RWPE2 (cell line): ENCODE measurements around the gene EIF3A.

ENCODE experiments used
- ATAC-seq: fragments of 200-7000 bp; cut with Tn5 transposase; 3 replicates; pipeline ENCODE4 v1.9.1; 2021; ENCODE audit warnings: low read depth
- DNase-seq: peaks from one replicate; pipeline ENCODE4 v3.0.0-alpha.2; 2020; ENCODE audit warnings: low spot score
- H3K27ac ChIP-seq: fragments of 450-650 bp; 2 replicates; pipeline ENCODE4 v1.5.1; 2017; ENCODE audit warnings: mild to moderate bottlenecking; ENCODE audit not compliant: poor library complexity, severe bottlenecking
- H3K27me3 ChIP-seq: fragments of 250-450 bp; sonication (Bioruptor Pico); 2 replicates; pipeline ENCODE4 v1.5.1; 2021; ENCODE audit warnings: mild to moderate bottlenecking, moderate library complexity; ENCODE audit not compliant: insufficient read depth, poor library complexity, severe bottlenecking
- H3K36me3 ChIP-seq: fragments of 250-450 bp; sonication (Bioruptor Pico); 2 replicates; pipeline ENCODE4 v1.5.1; 2020; ENCODE audit warnings: low read depth, mild to moderate bottlenecking, moderate library complexity
- H3K4me1 ChIP-seq: fragments of 250-450 bp; sonication (Bioruptor Pico); 2 replicates; pipeline ENCODE4 v1.5.1; 2021; ENCODE audit warnings: mild to moderate bottlenecking, moderate library complexity; ENCODE audit not compliant: insufficient read depth, poor library complexity, severe bottlenecking
- H3K4me3 ChIP-seq: fragments of 250-450 bp; sonication (Bioruptor Pico); 2 replicates; pipeline ENCODE4 v1.5.1; 2021; ENCODE audit warnings: mild to moderate bottlenecking, moderate library complexity; ENCODE audit not compliant: severe bottlenecking
- H3K9me3 ChIP-seq: fragments of 250-450 bp; sonication (Bioruptor Pico); 2 replicates; pipeline ENCODE4 v1.5.1; 2021; ENCODE audit warnings: mild to moderate bottlenecking, moderate library complexity; ENCODE audit not compliant: severe bottlenecking
- CTCF ChIP-seq: fragments of 450-650 bp; IDR thresholded peaks from one replicate; pipeline ENCODE4 v1.5.1; 2017; ENCODE audit warnings: mild to moderate bottlenecking, moderate library complexity; ENCODE audit not compliant: poor library complexity, severe bottlenecking

EIF3A gene

GRCh38 chr10:118990326-118990725 lies 90.3 kb downstream of the EIF3A start:
- no peak for TF ChIP-seq CTCF
- DNase-seq (no peak), ATAC-seq (no peak)

DNA sequence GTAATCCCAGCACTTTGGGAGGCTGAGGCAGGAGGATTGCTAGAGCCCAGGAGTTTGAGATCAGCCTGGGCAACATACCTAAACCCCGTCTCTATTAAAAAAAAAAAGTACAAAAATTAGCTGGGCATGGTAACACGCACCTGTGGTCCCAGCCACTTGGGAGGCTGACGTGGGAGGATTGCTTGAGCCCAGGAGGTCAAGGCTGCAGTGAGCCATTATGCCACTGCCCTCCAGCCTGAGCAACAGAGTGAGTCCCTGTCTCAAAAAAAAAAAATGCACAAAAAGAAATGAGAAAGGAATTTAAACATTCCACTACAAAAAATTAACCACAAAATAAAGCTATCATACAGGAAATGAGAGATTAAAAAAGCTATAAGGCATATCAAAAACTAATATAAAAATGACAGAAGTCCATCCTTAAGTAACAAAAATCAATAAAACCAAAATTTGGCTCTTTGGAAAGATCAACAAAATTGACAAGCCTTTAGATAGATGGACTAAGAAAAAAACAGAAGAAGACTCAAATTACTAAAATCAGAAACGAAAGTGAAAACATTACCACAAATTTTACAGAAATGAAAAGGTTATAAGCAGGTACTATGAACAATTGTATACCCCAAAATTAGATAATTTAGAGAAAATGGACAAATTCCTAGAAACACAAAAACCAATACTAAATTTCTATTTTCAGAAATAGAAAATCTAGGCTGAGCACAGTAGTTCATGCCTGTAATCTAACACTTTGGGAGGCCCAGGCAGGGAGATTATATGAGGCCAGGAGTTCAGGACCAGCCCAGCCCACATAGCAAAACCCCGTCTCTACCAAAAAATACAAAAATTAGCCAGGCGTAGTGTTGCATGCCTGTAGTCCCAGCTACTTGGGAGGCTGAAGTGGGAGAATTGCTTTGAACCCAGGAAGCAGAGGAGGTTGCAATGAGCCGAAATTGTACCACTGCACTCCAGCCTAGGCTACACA lies 93.5 kb downstream of the EIF3A start:
- TF ChIP-seq CTCF: no peak
- Histone ChIP-seq H3K36me3 (no peaks in the 10 kb centered on the region), H3K9me3 (no peaks in the 10 kb centered on the region), H3K4me3 (no peak overlapping the region), H3K27me3 (no peaks in the 10 kb centered on the region), H3K4me1 (no peaks in the 10 kb centered on the region), H3K27ac (no peak overlapping the region)
- ATAC-seq (no peak), DNase-seq (no peak)

More at GRCh38 chr10:118990326-118990725, 90.3 kb downstream of the EIF3A start:
- Histone ChIP-seq H3K36me3 (no peaks in the 10 kb centered on the region), H3K27ac (no peak overlapping the region), H3K4me1 (no peaks in the 10 kb centered on the region), H3K27me3 (no peaks in the 10 kb centered on the region), H3K9me3 (no peaks in the 10 kb centered on the region), H3K4me3 (no peak overlapping the region)

GRCh38 chr10:118985576-118985975 lies 95.0 kb downstream of the EIF3A start:
- H3K4me3 ChIP-seq: no peak overlapping the region
- no peaks in the 10 kb centered on the region for H3K27me3 ChIP-seq
- no peak for DNase-seq
- no peaks in the 10 kb centered on the region for H3K4me1 ChIP-seq
- H3K9me3 ChIP-seq: no peaks in the 10 kb centered on the region
- TF ChIP-seq CTCF: no peak
- H3K36me3 ChIP-seq: no peaks in the 10 kb centered on the region
- no peak for ATAC-seq
- H3K27ac ChIP-seq: no peak overlapping the region
